NCI-H526 treated with DMSO at 0.1 percent for 48 hours (cell line): Measurements from ENCODE around the gene NOVA1.
"Not testable (repeated sequence)": the region's sequence is repeated elsewhere in the genome, so short reads cannot be mapped to it uniquely, and the experiment has no call there.

Source experiments
- DNase-seq: peaks from one replicate; lab custom pipeline; 2025; lab: John Stamatoyannopoulos, UW

The NOVA1 gene

GRCh38 chr14:26597589-26598080 lies at the start of gene NOVA1:
Gene NOVA1, minus strand, starts transcription at chr14:26598033. Its CDS starts 597 bp downstream, at chr14:26597436.
- no peak for DNase-seq

GRCh38 chr14:26645057-26645456 lies 47.2 kb upstream of the NOVA1 start:
- DNase-seq, result not testable (repeated sequence)

GRCh38 chr14:26636561-26636960 lies 38.7 kb upstream of the NOVA1 start:
- peak; percentile 56 for DNase-seq

- DNase-seq, result not testable (repeated sequence)
Observed at GRCh38 chr14:26634946-26635345, 37.1 kb upstream of the NOVA1 start.

- no peak for DNase-seq
Observed at GRCh38 chr14:26626256-26626655, 28.4 kb upstream of the NOVA1 start.

GRCh38 chr14:26622611-26623010 lies 24.8 kb upstream of the NOVA1 start:
- DNase-seq, result no peak

GRCh38 chr14:26621807-26622560 lies 24.2 kb upstream of the NOVA1 start:
- no peak for DNase-seq

- DNase-seq, result no peak
Observed at GRCh38 chr14:26621364-26621763, 23.5 kb upstream of the NOVA1 start.

GRCh38 chr14:26611259-26611658 lies 13.4 kb upstream of the NOVA1 start:
- no peak for DNase-seq

GRCh38 chr14:26606729-26607312 lies 9.0 kb upstream of the NOVA1 start:
- no peak for DNase-seq

GRCh38 chr14:26605602-26606001 lies 7.8 kb upstream of the NOVA1 start:
- no peak for DNase-seq

- no peak for DNase-seq
Observed at GRCh38 chr14:26602902-26603301, 5.1 kb upstream of the NOVA1 start.

GRCh38 chr14:26601856-26602255 lies 4.0 kb upstream of the NOVA1 start:
- DNase-seq, result no peak

- DNase-seq, result no peak
Observed at GRCh38 chr14:26599291-26599690, 1.5 kb upstream of the NOVA1 start.

- DNase-seq, result peak; percentile 41
Observed at GRCh38 chr14:26598672-26599131, 869 bp upstream of the NOVA1 start.

GRCh38 chr14:26598081-26598671 lies 343 bp upstream of the NOVA1 start:
- DNase-seq, result peak; percentile 95

- DNase-seq, result peak; percentile 34
Observed at GRCh38 chr14:26597071-26597588, 703 bp downstream of the NOVA1 start.

GRCh38 chr14:26596543-26597061 lies 1.2 kb downstream of the NOVA1 start:
- DNase-seq, result peak; percentile 23

- no peak for DNase-seq
Observed at GRCh38 chr14:26595926-26596542, 1.8 kb downstream of the NOVA1 start.

- DNase-seq, result no peak
Observed at GRCh38 chr14:26594756-26595545, 2.9 kb downstream of the NOVA1 start.

- DNase-seq, result no peak
Observed at GRCh38 chr14:26594148-26594547, 3.7 kb downstream of the NOVA1 start.
